Osteocyte (in vitro differentiated cells): Measurements from ENCODE around the gene TRIM41. TPM values are rescaled to one million over a fixed set of nuclear protein-coding genes. Genes with fewer than 3 reads are reported as not detected.

Source experiments
- DNase-seq: peaks from one replicate; pipeline ENCODE4 v3.0.0; 2021; ENCODE audit warnings: mixed read lengths; ENCODE audit not compliant: unreplicated experiment; ENCODE audit errors: extremely low spot score
- H3K27ac Mint-ChIP-seq: one replicate; pipeline ENCODE4 v1.8.0; 2021; ENCODE audit warnings: mild to moderate bottlenecking, mixed read lengths; ENCODE audit not compliant: unreplicated experiment
- H3K27me3 Mint-ChIP-seq: one replicate; pipeline ENCODE4 v1.8.0; 2021; ENCODE audit warnings: mixed read lengths; ENCODE audit not compliant: unreplicated experiment
- H3K36me3 Mint-ChIP-seq: one replicate; pipeline ENCODE4 v1.8.0; 2021; ENCODE audit warnings: mixed read lengths; ENCODE audit not compliant: unreplicated experiment
- H3K4me1 Mint-ChIP-seq: one replicate; pipeline ENCODE4 v1.8.0; 2021; ENCODE audit warnings: mixed read lengths; ENCODE audit not compliant: unreplicated experiment
- H3K4me3 Mint-ChIP-seq: one replicate; pipeline ENCODE4 v1.8.0; 2021; ENCODE audit warnings: mild to moderate bottlenecking, moderate library complexity, mixed read lengths; ENCODE audit not compliant: unreplicated experiment
- H3K9me3 Mint-ChIP-seq: one replicate; pipeline ENCODE4 v1.8.0; 2021; ENCODE audit warnings: mixed read lengths; ENCODE audit not compliant: unreplicated experiment
- CTCF ChIP-seq: fragments of 200-600 bp; sonication (generic); IDR thresholded peaks from 2 replicates; pipeline ENCODE4 v1.5.0; 2021; ENCODE audit warnings: antibody characterized with exemption, mild to moderate bottlenecking, moderate library complexity
- total RNA-seq: library from RNA; stranded (reverse); gene quantifications from 2 replicates; pipeline ENCODE4 v1.2.1, GENCODE V29; 2021

TRIM41 gene
- total RNA-seq, 1 donor from 2014 or later: 27.1 TPM

- no peak for TF ChIP-seq CTCF
- no peaks in the 10 kb centered on the region for H3K9me3 Mint-ChIP-seq
- no peak overlapping the region for H3K4me3 Mint-ChIP-seq
- no peaks in the 10 kb centered on the region for H3K27me3 Mint-ChIP-seq
- DNase-seq: no peak
- H3K4me1 Mint-ChIP-seq: peaks cover 11% of the 10 kb centered on the region
- H3K36me3 Mint-ChIP-seq: peaks cover 48% of the 10 kb centered on the region
- peak overlapping the region; percentile 7 for H3K27ac Mint-ChIP-seq
These were observed 11.6 kb downstream of the TRIM41 start for GRCh38 chr5:181234455-181235306.

DNA sequence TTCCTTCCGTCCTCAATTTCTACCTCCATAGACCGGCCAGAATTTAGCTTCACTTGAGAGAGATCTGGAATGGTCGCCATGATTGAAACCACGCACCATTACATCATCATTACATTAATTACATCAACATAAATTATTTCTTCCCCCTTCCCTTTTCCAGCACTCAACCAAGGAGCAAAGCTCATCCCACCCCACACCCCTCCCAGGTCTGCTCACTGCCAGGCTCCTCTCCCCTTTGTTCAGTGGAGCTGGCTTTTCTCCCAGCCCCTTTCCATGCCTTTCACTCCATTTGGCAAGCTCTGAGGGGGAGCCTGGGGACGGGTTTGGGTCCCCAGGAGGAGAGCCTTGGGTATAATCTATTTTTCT lies 12.2 kb downstream of the TRIM41 start:
- peak overlapping the region; percentile 7 for H3K27ac Mint-ChIP-seq
- H3K4me1 Mint-ChIP-seq: peaks cover 11% of the 10 kb centered on the region
- no peak for DNase-seq
- no peaks in the 10 kb centered on the region for H3K9me3 Mint-ChIP-seq
- no peaks in the 10 kb centered on the region for H3K27me3 Mint-ChIP-seq
- TF ChIP-seq CTCF: no peak
- H3K36me3 Mint-ChIP-seq: peaks cover 44% of the 10 kb centered on the region
- no peak overlapping the region for H3K4me3 Mint-ChIP-seq

DNA sequence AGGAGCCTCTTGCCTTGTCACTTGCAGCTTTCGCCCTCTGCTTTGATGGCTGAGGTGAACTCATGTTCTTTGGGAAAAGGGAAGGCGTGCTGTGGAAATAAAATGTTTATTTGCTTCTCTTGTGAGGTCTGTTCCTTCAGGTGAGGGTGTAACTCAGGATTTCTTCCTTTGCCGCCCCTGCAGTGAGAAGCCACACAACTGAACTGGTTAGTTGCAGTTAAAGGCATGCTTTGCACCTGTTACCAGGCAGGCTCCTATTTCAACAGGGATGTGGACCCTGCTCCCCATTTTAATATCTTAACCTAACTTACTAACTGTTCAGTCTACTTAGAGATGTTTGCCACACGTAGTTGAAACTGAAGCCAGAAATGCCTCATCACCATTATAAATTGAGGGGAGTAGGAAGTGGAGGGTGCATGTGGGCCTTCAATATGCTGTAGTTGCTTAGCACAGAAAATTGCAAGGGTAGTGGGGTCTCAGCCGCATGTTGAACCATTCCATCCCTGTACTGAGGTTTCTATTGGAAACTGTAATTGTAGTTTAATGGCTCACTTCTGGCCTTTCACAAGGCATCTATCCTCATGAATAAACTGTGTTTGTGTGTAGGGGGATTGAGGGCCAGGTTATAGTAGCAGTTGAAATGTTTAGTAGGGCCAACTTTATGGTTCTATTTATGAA lies 12.7 kb downstream of the TRIM41 start:
- DNase-seq: no peak
- Mint-ChIP-seq H3K4me3 (no peak overlapping the region), H3K27me3 (no peaks in the 10 kb centered on the region), H3K36me3 (peaks cover 41% of the 10 kb centered on the region), H3K9me3 (no peaks in the 10 kb centered on the region), H3K27ac (peak overlapping the region; percentile 7), H3K4me1 (peaks cover 8% of the 10 kb centered on the region)
- no peak for TF ChIP-seq CTCF

DNA sequence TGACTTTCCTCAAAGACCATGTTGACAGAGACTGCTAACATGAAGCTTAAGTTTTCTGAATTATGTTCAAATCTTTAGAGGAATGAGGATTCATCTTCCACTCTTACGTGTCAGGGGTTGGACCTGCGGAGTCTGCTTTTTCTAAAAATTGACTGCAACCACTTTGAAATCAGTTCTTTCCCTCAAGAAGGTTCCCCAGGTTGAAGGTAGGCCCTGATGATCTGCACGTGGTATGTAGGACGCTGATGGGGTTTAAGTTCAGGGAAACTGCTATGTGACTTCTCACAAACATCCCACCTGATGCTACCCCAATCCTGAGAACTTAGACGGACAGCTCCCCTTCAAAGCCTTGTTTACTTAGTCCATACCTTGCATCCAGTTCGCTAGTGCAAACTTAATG lies 13.4 kb downstream of the TRIM41 start:
- DNase-seq: no peak
- Mint-ChIP-seq H3K36me3 (peaks cover 43% of the 10 kb centered on the region), H3K27ac (peak overlapping the region; percentile 41), H3K9me3 (no peaks in the 10 kb centered on the region), H3K4me1 (peaks cover 10% of the 10 kb centered on the region), H3K4me3 (no peak overlapping the region), H3K27me3 (no peaks in the 10 kb centered on the region)
- no peak for TF ChIP-seq CTCF

- TF ChIP-seq CTCF: no peak
- Mint-ChIP-seq H3K27ac (peak overlapping the region; percentile 41), H3K9me3 (no peaks in the 10 kb centered on the region), H3K36me3 (peaks cover 46% of the 10 kb centered on the region), H3K4me3 (no peak overlapping the region), H3K27me3 (no peaks in the 10 kb centered on the region), H3K4me1 (peaks cover 15% of the 10 kb centered on the region)
- no peak for DNase-seq
These were observed 14.0 kb downstream of the TRIM41 start for GRCh38 chr5:181236954-181237641.
